GM21390 (cell line): Measurements from ENCODE around the gene SLC1A2.

Experiments
- ATAC-seq: cut with Tn5 transposase; IDR thresholded peaks from one replicate; pipeline ENCODE4 v1.9.1; 2021; ENCODE audit not compliant: unreplicated experiment

The SLC1A2 gene

GRCh38 chr11:35305670-35306382 lies 113.5 kb downstream of the SLC1A2 start:
- peak; percentile 75 for ATAC-seq

- ATAC-seq, result no peak
Measured at GRCh38 chr11:35304900-35305460, 114.4 kb downstream of the SLC1A2 start.

- ATAC-seq, result no peak
Measured at GRCh38 chr11:35304386-35304775, 115.0 kb downstream of the SLC1A2 start.

- ATAC-seq, result no peak
Measured at GRCh38 chr11:35303596-35304385, 115.6 kb downstream of the SLC1A2 start.

- ATAC-seq, result no peak
Measured at GRCh38 chr11:35302398-35302797, 117.0 kb downstream of the SLC1A2 start.

GRCh38 chr11:35298369-35298768 lies 121.0 kb downstream of the SLC1A2 start:
- no peak for ATAC-seq

- ATAC-seq, result no peak
Measured at GRCh38 chr11:35295751-35296150, 123.6 kb downstream of the SLC1A2 start.

GRCh38 chr11:35293699-35294098 lies 125.7 kb downstream of the SLC1A2 start:
- ATAC-seq, result no peak

- ATAC-seq, result no peak
Measured at GRCh38 chr11:35293035-35293434, 126.3 kb downstream of the SLC1A2 start.

- no peak for ATAC-seq
Measured at GRCh38 chr11:35292279-35292678, 127.1 kb downstream of the SLC1A2 start.

GRCh38 chr11:35290876-35291275 lies 128.5 kb downstream of the SLC1A2 start:
- ATAC-seq, result no peak

GRCh38 chr11:35289821-35290220 lies 129.5 kb downstream of the SLC1A2 start:
- ATAC-seq, result no peak

GRCh38 chr11:35288817-35289541 lies 130.4 kb downstream of the SLC1A2 start:
- ATAC-seq, result no peak

- no peak for ATAC-seq
Measured at GRCh38 chr11:35288309-35288708, 131.0 kb downstream of the SLC1A2 start.

- ATAC-seq, result no peak
Measured at GRCh38 chr11:35287344-35287890, 131.9 kb downstream of the SLC1A2 start.

GRCh38 chr11:35286126-35286525 lies 133.2 kb downstream of the SLC1A2 start:
- no peak for ATAC-seq

- ATAC-seq, result no peak
Measured at GRCh38 chr11:35285471-35285870, 133.9 kb downstream of the SLC1A2 start.

- no peak for ATAC-seq
Measured at GRCh38 chr11:35282221-35282882, 137.0 kb downstream of the SLC1A2 start.

- no peak for ATAC-seq
Measured at GRCh38 chr11:35281169-35281688, 138.1 kb downstream of the SLC1A2 start.

GRCh38 chr11:35280727-35281126 lies 138.6 kb downstream of the SLC1A2 start:
- ATAC-seq, result no peak
